H1 (cell line): Measurements from ENCODE around the gene TASOR2. TPM values are rescaled to one million over a fixed set of nuclear protein-coding genes. Genes with fewer than 3 reads are reported as not detected.

Source experiments
- CTCF ChIA-PET: fragments of 300-600 bp; sonication (Branson Sonifier 250); formaldehyde crosslinking; loops from one replicate; lab custom pipeline; 2021; ENCODE audit not compliant: partially characterized antibody; lab: Charles Lee
- POLR2A ChIA-PET: fragments of 300-600 bp; sonication (Branson Sonifier 250); formaldehyde crosslinking; loops from one replicate; lab custom pipeline; 2021; ENCODE audit warnings: inconsistent platforms; ENCODE audit not compliant: partially characterized antibody; lab: Charles Lee
- DNase-seq, 2 experiments: peaks; one replicate each; pipeline versions ENCODE4 v3.0.0 to v3.0.0-alpha.2; 2010 to 2022; ENCODE audit warnings: low spot score in 2 of 2, low read depth in 1 of 2, mixed read lengths in 1 of 2
- FAIRE-seq: peaks from 2 replicates; lab custom pipeline; 2011; peaks lifted over from hg19 to GRCh38; lab: Jason Lieb, UNC
- H2AFZ ChIP-seq: 2 replicates; pipeline ENCODE4 v1.8.1; 2012; ENCODE audit warnings: low read length, inconsistent platforms
- H2AK5ac ChIP-seq: 2 replicates; pipeline ENCODE4 v1.6.1; 2013; ENCODE audit warnings: low read depth, low read length
- H2BK120ac ChIP-seq: replicated peaks from 2 replicates; pipeline ENCODE3; 2013; ENCODE audit warnings: low read depth, low read length, inconsistent platforms
- H2BK12ac ChIP-seq: 2 replicates; pipeline ENCODE4 v1.6.1; 2013; ENCODE audit warnings: low read depth, low read length
- H2BK15ac ChIP-seq: 2 replicates; pipeline ENCODE4 v1.6.1; 2013; ENCODE audit warnings: low read length
- H2BK20ac ChIP-seq: 2 replicates; pipeline ENCODE4 v1.6.1; 2013; ENCODE audit warnings: low read length
- H2BK5ac ChIP-seq: 2 replicates; pipeline ENCODE4 v1.6.1; 2013; ENCODE audit warnings: low read depth, low read length
- H3K14ac ChIP-seq: 2 replicates; pipeline ENCODE4 v1.6.1; 2013; ENCODE audit warnings: inconsistent platforms; ENCODE audit not compliant: insufficient read length
- H3K18ac ChIP-seq: 2 replicates; pipeline ENCODE4 v1.6.1; 2013; ENCODE audit warnings: low read length; ENCODE audit errors: extremely low read depth
- H3K23ac ChIP-seq: 2 replicates; pipeline ENCODE4 v1.6.1; 2013; ENCODE audit warnings: inconsistent platforms; ENCODE audit not compliant: insufficient read length
- H3K23me2 ChIP-seq: 2 replicates; pipeline ENCODE4 v1.6.1; 2013; ENCODE audit warnings: low read depth, low read length
- H3K27ac ChIP-seq: 2 replicates; pipeline ENCODE4 v1.6.1; 2011; ENCODE audit warnings: low read depth, low read length, inconsistent platforms
- H3K27me3 ChIP-seq, 4 experiments: replicated peaks in 1 of 4; 1 replicate in 1 of 4; 2 replicates in 3 of 4; pipeline versions ENCODE4 v1.6.1 to v1.8.1; 2011 to 2013; ENCODE audit warnings: low read length in 3 of 4, mild to moderate bottlenecking in 3 of 4, inconsistent platforms in 2 of 4, mixed read lengths in 2 of 4, moderate library complexity in 1 of 4; ENCODE audit not compliant: control insufficient read depth in 3 of 4, insufficient read depth in 3 of 4; ENCODE audit errors: extremely low read depth in 1 of 4
- H3K36me3 ChIP-seq, 4 experiments: 2 replicates each; pipeline versions ENCODE4 v1.6.1 to v1.8.1; 2011 to 2013; ENCODE audit warnings: mild to moderate bottlenecking in 4 of 4, low read length in 3 of 4, moderate library complexity in 2 of 4, control low read depth in 1 of 4, inconsistent platforms in 1 of 4; ENCODE audit not compliant: insufficient read depth in 4 of 4, control insufficient read depth in 2 of 4
- H3K4ac ChIP-seq: replicated peaks from 2 replicates; pipeline ENCODE3; 2013; ENCODE audit warnings: low read length, low read depth, mixed read lengths, inconsistent platforms; ENCODE audit not compliant: insufficient read length
- H3K4me1 ChIP-seq, 4 experiments: replicated peaks in 1 of 4; 1 replicate in 1 of 4; 2 replicates in 3 of 4; pipeline versions ENCODE4 v1.6.1 to v1.8.1; 2011 to 2013; ENCODE audit warnings: low read length in 3 of 4, inconsistent platforms in 2 of 4, mixed read lengths in 1 of 4; ENCODE audit not compliant: insufficient read depth in 4 of 4, control insufficient read depth in 3 of 4
- H3K4me2 ChIP-seq, 2 experiments: 2 replicates each; pipeline versions ENCODE4 v1.6.1 to v1.8.1; 2011 to 2013; ENCODE audit warnings: low read depth in 2 of 2, low read length in 2 of 2, control low read depth in 1 of 2, inconsistent platforms in 1 of 2, mild to moderate bottlenecking in 1 of 2; ENCODE audit not compliant: insufficient read depth in 1 of 2
- H3K4me3 ChIP-seq, 4 experiments: fragments of 200-600, 300-600 bp in 1 of 4; sonication (generic), shearing (Covaris generic), sonication (Bioruptor Twin) in 1 of 4; 2 replicates each; pipeline versions ENCODE4 v1.5.1 to v1.8.1; 2011 to 2016; ENCODE audit warnings: low read length in 4 of 4, low read depth in 3 of 4, control low read depth in 2 of 4, inconsistent platforms in 2 of 4, mild to moderate bottlenecking in 2 of 4, mixed read lengths in 1 of 4, moderate library complexity in 1 of 4; ENCODE audit not compliant: insufficient read depth in 2 of 4; ENCODE audit errors: extremely low read depth in 1 of 4
- H3K56ac ChIP-seq: replicated peaks from 2 replicates; pipeline ENCODE3; 2013; ENCODE audit warnings: low read depth, mild to moderate bottlenecking, mixed read lengths, low read length, inconsistent platforms; ENCODE audit not compliant: insufficient read length
- H3K79me1 ChIP-seq: 2 replicates; pipeline ENCODE4 v1.6.1; 2013; ENCODE audit warnings: low read depth, low read length, control low read depth
- H3K79me2 ChIP-seq, 2 experiments: 2 replicates each; pipeline versions ENCODE4 v1.6.1 to v1.8.1; 2012 to 2013; ENCODE audit warnings: low read length in 2 of 2, mild to moderate bottlenecking in 2 of 2, inconsistent platforms in 1 of 2; ENCODE audit not compliant: insufficient read depth in 2 of 2, control insufficient read depth in 1 of 2
- H3K9ac ChIP-seq, 4 experiments: replicated peaks in 1 of 4; 1 replicate in 1 of 4; 2 replicates in 3 of 4; pipeline versions ENCODE4 v1.6.1 to v1.8.1; 2011 to 2013; ENCODE audit warnings: low read depth in 3 of 4, low read length in 3 of 4, control low read depth in 2 of 4, mild to moderate bottlenecking in 2 of 4, moderate library complexity in 2 of 4, inconsistent platforms in 1 of 4; ENCODE audit errors: extremely low read depth in 1 of 4
- H3K9me3 ChIP-seq, 2 experiments: 2 replicates each; pipeline versions ENCODE4 v1.6.1 to v1.8.1; 2012 to 2013; ENCODE audit warnings: mild to moderate bottlenecking in 2 of 2, moderate library complexity in 2 of 2, control low read depth in 1 of 2, inconsistent platforms in 1 of 2, low read depth in 1 of 2, low read length in 1 of 2, mixed read lengths in 1 of 2; ENCODE audit not compliant: insufficient read depth in 2 of 2
- H4K20me1 ChIP-seq, 2 experiments: replicated peaks in 1 of 2; 2 replicates each; pipeline versions ENCODE3 to v1.8.1; 2011 to 2013; ENCODE audit warnings: inconsistent platforms in 2 of 2, low read length in 2 of 2, mild to moderate bottlenecking in 1 of 2; ENCODE audit not compliant: insufficient read depth in 2 of 2, control insufficient read depth in 1 of 2
- H4K5ac ChIP-seq: 2 replicates; pipeline ENCODE4 v1.6.1; 2013; ENCODE audit warnings: low read length, low read depth, mixed read lengths, inconsistent platforms; ENCODE audit not compliant: insufficient read length
- H4K8ac ChIP-seq: 2 replicates; pipeline ENCODE4 v1.8.0; 2013; ENCODE audit warnings: mild to moderate bottlenecking, moderate library complexity, low read length, inconsistent platforms; ENCODE audit not compliant: insufficient read depth; ENCODE audit errors: extremely low read depth
- H4K91ac ChIP-seq: replicated peaks from 2 replicates; pipeline ENCODE3; 2013; ENCODE audit warnings: low read length, mixed read lengths, inconsistent platforms; ENCODE audit not compliant: insufficient read length
- BRCA1 ChIP-seq: IDR thresholded peaks from 2 replicates; pipeline ENCODE4 v1.6.1; 2012; ENCODE audit warnings: low read depth, low read length, improper control_type of control experiment
- EGR1 ChIP-seq: IDR thresholded peaks from 2 replicates; pipeline ENCODE4 v1.6.1; 2011; ENCODE audit warnings: low read depth, low read length, borderline replicate concordance
- EZH2 ChIP-seq: fragments of 200-600 bp; sonication (generic); IDR thresholded peaks from 2 replicates; pipeline ENCODE4 v1.7.1; 2012; ENCODE audit warnings: low read depth, mild to moderate bottlenecking, moderate library complexity, low read length, inconsistent platforms; ENCODE audit not compliant: severe bottlenecking
- HDAC2 ChIP-seq, 2 experiments: fragments of 300-600 bp in 1 of 2; sonication (generic) in 1 of 2; IDR thresholded peaks; 2 replicates each; pipeline ENCODE4 v1.6.1; 2011 to 2012; ENCODE audit warnings: low read depth in 2 of 2, low read length in 2 of 2, mild to moderate bottlenecking in 2 of 2, moderate library complexity in 2 of 2, borderline replicate concordance in 1 of 2, inconsistent platforms in 1 of 2
- POU5F1 ChIP-seq: IDR thresholded peaks from 2 replicates; pipeline ENCODE4 v1.6.1; 2011; ENCODE audit warnings: low read depth, mild to moderate bottlenecking, low read length, moderate library complexity
- WGBS, 2 experiments: shearing (Covaris generic) in 1 of 2; methylation state at CpG; one replicate each; pipeline versions ENCODE4 v1.1.6 to v1.1.7; 2013 to 2015; ENCODE audit warnings: low lambda C conversion rate in 2 of 2, mixed read lengths in 2 of 2, inconsistent platforms in 1 of 2, low coverage in 1 of 2, missing lambda C conversion rate in 1 of 2; ENCODE audit not compliant: insufficient replicate concordance in 2 of 2, insufficient coverage in 1 of 2, insufficient read length in 1 of 2; ENCODE audit errors: extremely low coverage in 1 of 2, missing lambda C conversion rate in 1 of 2; 5-methylcytosine and 5-hydroxymethylcytosine counted together
- long read RNA-seq, 2 experiments: library from RNA in 1 of 2; library from capped mRNA in 1 of 2; stranded (forward); transcript quantifications; one replicate each; pipeline ENCODE4 v2.0.0, GENCODE V29; 2021; ENCODE audit warnings: inconsistent platforms in 1 of 2
- polyA minus RNA-seq, 3 experiments: library from RNA; depleted of rRNA, polyadenylated mRNA; stranded (reverse); fragments of >200 nt; gene quantifications; 1 replicate in 2 of 3; 2 replicates in 1 of 3; pipeline ENCODE4 v1.2.3, GENCODE V29; 2011
- polyA plus RNA-seq, 7 experiments: library from polyadenylated mRNA; depleted of rRNA in 3 of 7; stranded (reverse) in 5 of 7; unstranded in 2 of 7; fragments of >200 nt in 5 of 7; fragments of 200-250 nt in 2 of 7; gene quantifications; 1 replicate in 5 of 7; 2 replicates in 1 of 7; 4 replicates in 1 of 7; pipeline versions ENCODE4 v1.2.1 to v1.2.3, GENCODE V29; 2011 to 2013; ENCODE audit warnings: missing spikeins in 2 of 7, mixed read lengths in 2 of 7
- total RNA-seq: library from RNA; stranded (reverse); fragmentation: NEBNext Ultra II Directional; extraction: Animal tissue kit (Norgen Biotek cat#: 25700); gene quantifications from 2 replicates; pipeline ENCODE4 v1.2.1, GENCODE V29; 2021
- TF ChIP-seq, protein P1 (sequence below): IDR thresholded peaks from 2 replicates; pipeline ENCODE4 v1.6.1; 2011; ENCODE audit warnings: low read length, improper control_type of control experiment

Gene TASOR2
- total RNA-seq: 73.8 and 74.9 TPM in 2 replicates
- 11.8 and 13.1 TPM in 2 replicates for polyA plus RNA-seq (2011; rRNA removed)
- polyA plus RNA-seq (2011; cell fraction: cytosol; rRNA removed): 17.9 TPM
- polyA plus RNA-seq (2011; cell fraction: nucleus; rRNA removed): 24.2 TPM
- 15.3 to 31.3 TPM (median 22.3 TPM) in 4 replicates for polyA plus RNA-seq (2012, experiment 1 of 2)
- polyA plus RNA-seq (2012, experiment 2 of 2): 1.3 TPM
- 23.7 TPM for polyA plus RNA-seq (2013, experiment 1 of 2)
- 25.2 TPM for polyA plus RNA-seq (2013, experiment 2 of 2)
- 60.4 and 78.6 TPM in 2 replicates for polyA minus RNA-seq (2011; rRNA and poly(A)+ RNA removed)
- 43.1 TPM for polyA minus RNA-seq (2011; cell fraction: cytosol; rRNA and poly(A)+ RNA removed)
- polyA minus RNA-seq (2011; cell fraction: nucleus; rRNA and poly(A)+ RNA removed): 78.6 TPM
- long read RNA-seq, experiment 1, partial matches to known transcripts: 35 of 42 reads
- long read RNA-seq, experiment 1, other reads (novel, unspliced or antisense): 7 of 42 reads
- long read RNA-seq, experiment 2, partial matches to known transcripts: 2 of 3 reads
- long read RNA-seq, experiment 2, other reads (novel, unspliced or antisense): 1 of 3 reads

DNA sequence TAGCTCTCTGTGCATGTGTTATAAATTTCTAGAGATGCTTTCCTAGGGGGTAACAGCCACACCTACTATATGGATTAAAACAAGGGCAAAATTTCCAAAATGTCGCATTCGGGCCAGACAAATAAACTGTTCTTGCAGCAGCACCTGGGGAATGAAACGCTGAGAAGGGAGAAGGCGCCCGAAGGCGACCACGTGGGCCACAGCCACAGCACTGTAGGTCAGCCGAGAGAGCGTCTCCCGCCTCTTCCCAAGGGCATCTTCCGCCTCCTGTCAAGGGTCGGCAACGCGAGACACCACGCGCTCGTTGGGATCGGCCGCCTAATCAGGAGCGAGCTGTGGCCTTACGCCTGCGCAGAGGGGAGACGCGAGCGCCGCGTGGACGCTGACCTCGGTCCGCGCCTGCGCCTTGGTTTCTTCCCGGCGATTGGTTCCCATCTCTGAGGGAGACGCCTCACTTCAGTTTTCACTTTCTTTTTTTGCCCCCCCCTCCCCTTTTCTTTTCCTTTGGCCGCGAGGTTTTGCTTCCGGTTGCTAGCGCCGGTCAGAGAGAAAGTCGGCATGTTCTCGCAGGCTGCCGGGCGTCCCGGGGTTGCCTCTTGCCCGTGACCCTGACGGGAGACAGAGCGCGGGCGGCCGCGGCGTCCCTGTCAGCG is at the start of gene TASOR2:
Gene TASOR2 (plus strand): TSS at position 521 of the 653 bp plus-strand sequence. CDS start 35,805 bp downstream, outside the sequence.
- peak within 1 kb of the TSS; percentile 5 to 77 (median 63); a peak in 5 of 7 replicates for H3K9ac ChIP-seq
- POLR2A ChIA-PET: interaction anchor here (0.8 to 1.5 kb wide), 6 partner anchors 8 to 238 kb away, joined by 3 to 5 read pairs (median 3); no protein-coding TSS in a partner anchor
- 4% methylated on average over 51 of the region's 54 CpGs; no CpG with 5 or more reads in 1 of the 2 experiments for WGBS, 2 experiments
- peak; percentile 84 for TF ChIP-seq BRCA1
- TF ChIP-seq EZH2: no peak
- peak in 1 of 2 experiments; percentile 62; a peak in 2 of 4 replicates for TF ChIP-seq HDAC2 (IDR thresholded peaks at IDR 0.05; ENCODE audit: borderline replicate concordance in 1 of 2, low read depth in 2 of 2, low read length in 2 of 2)
- no peak for TF ChIP-seq EGR1
- no peak for TF ChIP-seq POU5F1
- TF ChIP-seq, protein P1, sequence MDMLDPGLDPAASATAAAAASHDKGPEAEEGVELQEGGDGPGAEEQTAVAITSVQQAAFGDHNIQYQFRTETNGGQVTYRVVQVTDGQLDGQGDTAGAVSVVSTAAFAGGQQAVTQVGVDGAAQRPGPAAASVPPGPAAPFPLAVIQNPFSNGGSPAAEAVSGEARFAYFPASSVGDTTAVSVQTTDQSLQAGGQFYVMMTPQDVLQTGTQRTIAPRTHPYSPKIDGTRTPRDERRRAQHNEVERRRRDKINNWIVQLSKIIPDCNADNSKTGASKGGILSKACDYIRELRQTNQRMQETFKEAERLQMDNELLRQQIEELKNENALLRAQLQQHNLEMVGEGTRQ: peak; percentile 73

More for the DNA sequence above, at the start of gene TASOR2:
- peak within 1 kb of the TSS; percentile 33; the same call in 1 of the 2 replicates for H3K27ac ChIP-seq
- H4K8ac ChIP-seq: no peak within 1 kb of the TSS; the same call in 1 of the 2 replicates
- H3K27me3 ChIP-seq: peaks cover 0 to 16% (median 4%) of the 10 kb centered on the region in 4 experiments; a peak in 4 of 7 replicates
- peak within 1 kb of the TSS; percentile 10 for H4K5ac ChIP-seq
- H2BK15ac ChIP-seq: no peak within 1 kb of the TSS
- peak within 1 kb of the TSS; percentile 51 to 70 (median 60) for H3K4me3 ChIP-seq
- H2BK20ac ChIP-seq: no peak within 1 kb of the TSS
- H3K4me2 ChIP-seq: peak within 1 kb of the TSS; percentile 43 to 88
- H4K20me1 ChIP-seq: peaks cover 4 to 8% of the 10 kb centered on the region in 2 experiments
- no peaks in the 10 kb centered on the region for H3K36me3 ChIP-seq
- 0 out of 2 replicates have a peak, but pooled peaks cover 2% of the 10 kb centered on the region for H3K79me1 ChIP-seq
- 0 out of 4 replicates have a peak, but pooled peaks cover 0 to 3% of the 10 kb centered on the region in 2 experiments for H3K9me3 ChIP-seq
- H2BK12ac ChIP-seq: no peak within 1 kb of the TSS
- H4K91ac ChIP-seq: peak within 1 kb of the TSS; percentile 66
- no peak within 1 kb of the TSS for H2AK5ac ChIP-seq
- peaks cover 0 to 5% (median 1%) of the 10 kb centered on the region in 4 experiments; a peak in 2 of 7 replicates for H3K4me1 ChIP-seq
- H2AFZ ChIP-seq: 0 out of 2 replicates have a peak within 1 kb of the TSS, but pooled peaks have one; percentile 27
- H3K18ac ChIP-seq: no peak within 1 kb of the TSS
- FAIRE-seq (peak; percentile 42), DNase-seq (peak; percentile 96 to 97)
- CTCF ChIA-PET: interaction anchor here (0.6 to 2.0 kb wide), 3 partner anchors 8 to 254 kb away, joined by 3 to 6 read pairs (median 4); no protein-coding TSS in a partner anchor
- H3K14ac ChIP-seq: no peak within 1 kb of the TSS
- peak within 1 kb of the TSS; percentile 92 for H3K4ac ChIP-seq
- H3K79me2 ChIP-seq: peaks cover 8 to 43% of the 10 kb centered on the region in 2 experiments
- H2BK120ac ChIP-seq: no peak within 1 kb of the TSS
- H3K56ac ChIP-seq: peak within 1 kb of the TSS; percentile 54
- H3K23me2 ChIP-seq: no peaks in the 10 kb centered on the region
- no peak within 1 kb of the TSS for H3K23ac ChIP-seq
- H2BK5ac ChIP-seq: no peak within 1 kb of the TSS
